Effector memory CD8-positive, alpha-beta T cell (primary cell): Measurements from ENCODE around the gene NBEAL2.

ENCODE experiments used
- ATAC-seq: fragments of 150-1000 bp; cut with Tn5 transposase; replicated peaks from 2 replicates; pipeline ENCODE4 v1.10.0; 2021; ENCODE audit warnings: mild to moderate bottlenecking, moderate library complexity
- DNase-seq, 3 experiments: peaks; one replicate each; pipeline ENCODE4 v3.0.0; 2021
- H3K27ac Mint-ChIP-seq, 2 donors: one replicate each; pipeline ENCODE4 v1.8.0; 2022; ENCODE audit warnings: mild to moderate bottlenecking in 2 of 2, mixed read lengths in 2 of 2, moderate library complexity in 2 of 2
- H3K27me3 Mint-ChIP-seq, 2 donors: one replicate each; pipeline ENCODE4 v1.8.0; 2022; ENCODE audit warnings: mixed read lengths in 2 of 2
- H3K36me3 Mint-ChIP-seq: one replicate; pipeline ENCODE4 v1.8.0; 2022; ENCODE audit warnings: mild to moderate bottlenecking, moderate library complexity, mixed read lengths; ENCODE audit not compliant: insufficient read depth
- H3K4me1 Mint-ChIP-seq, 2 donors: one replicate each; pipeline ENCODE4 v1.8.0; 2022; ENCODE audit warnings: low read depth in 2 of 2, mixed read lengths in 2 of 2
- H3K4me3 Mint-ChIP-seq, 2 donors: one replicate each; pipeline ENCODE4 v1.8.0; 2022; ENCODE audit warnings: mild to moderate bottlenecking in 2 of 2, mixed read lengths in 2 of 2, moderate library complexity in 2 of 2
- H3K9me3 Mint-ChIP-seq, 2 donors: one replicate each; pipeline ENCODE4 v1.8.0; 2022; ENCODE audit warnings: mixed read lengths in 2 of 2

NBEAL2 gene

DNA sequence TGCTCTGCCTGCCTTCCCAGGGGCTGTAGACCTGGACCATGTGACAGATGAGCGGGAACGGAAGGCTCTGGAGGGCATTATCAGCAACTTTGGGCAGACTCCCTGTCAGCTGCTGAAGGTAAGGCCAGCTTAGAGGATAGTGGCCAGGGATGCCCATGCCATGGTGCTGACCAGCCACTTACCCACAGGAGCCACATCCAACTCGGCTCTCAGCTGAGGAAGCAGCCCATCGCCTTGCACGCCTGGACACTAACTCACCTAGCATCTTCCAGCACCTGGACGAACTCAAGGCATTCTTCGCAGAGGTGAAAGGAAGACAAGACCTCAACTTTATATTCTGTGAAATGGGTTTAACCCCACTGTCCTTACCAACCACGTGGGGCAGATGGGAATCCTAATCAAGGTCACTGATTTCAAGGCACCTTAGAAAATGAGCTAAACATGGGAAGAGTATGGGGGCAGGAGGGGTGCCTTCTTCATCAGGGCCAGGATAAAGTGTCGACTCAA is 26.7 kb downstream of the NBEAL2 start:
- Mint-ChIP-seq H3K36me3 (peaks cover 76% of the 10 kb centered on the region), H3K4me3 (no peak overlapping the region), H3K9me3 (no peaks in the 10 kb centered on the region), H3K4me1 (peaks cover 0 to 11% of the 10 kb centered on the region in 2 donors), H3K27me3 (no peaks in the 10 kb centered on the region), H3K27ac (peak overlapping the region; percentile 13 to 62)
- no peak for ATAC-seq
- DNase-seq = no peak

DNA sequence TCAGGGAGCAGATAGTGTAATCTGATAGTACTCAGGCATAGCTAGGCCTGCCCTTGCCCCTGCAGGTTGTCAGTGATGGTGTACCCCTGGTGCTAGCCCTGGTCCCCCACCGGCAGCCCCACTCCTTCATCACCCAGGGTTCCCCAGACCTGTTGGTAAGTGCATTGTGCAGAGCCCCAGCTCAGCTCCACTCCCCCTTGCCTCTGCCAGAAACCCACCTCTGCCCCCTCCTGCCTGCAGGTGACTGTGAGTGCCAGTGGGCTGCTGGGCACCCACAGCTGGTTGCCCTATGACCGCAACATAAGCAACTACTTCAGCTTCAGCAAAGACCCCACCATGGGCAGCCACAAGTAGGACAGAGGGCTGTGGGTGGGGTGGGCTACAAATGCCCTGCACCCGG is 27.5 kb downstream of the NBEAL2 start:
- DNase-seq = no peak
- Mint-ChIP-seq H3K36me3 (peaks cover 72% of the 10 kb centered on the region), H3K27ac (peak overlapping the region; percentile 13 to 62), H3K9me3 (no peaks in the 10 kb centered on the region), H3K27me3 (no peaks in the 10 kb centered on the region), H3K4me3 (no peak overlapping the region), H3K4me1 (peaks cover 0 to 13% of the 10 kb centered on the region in 2 donors)
- no peak for ATAC-seq

DNA sequence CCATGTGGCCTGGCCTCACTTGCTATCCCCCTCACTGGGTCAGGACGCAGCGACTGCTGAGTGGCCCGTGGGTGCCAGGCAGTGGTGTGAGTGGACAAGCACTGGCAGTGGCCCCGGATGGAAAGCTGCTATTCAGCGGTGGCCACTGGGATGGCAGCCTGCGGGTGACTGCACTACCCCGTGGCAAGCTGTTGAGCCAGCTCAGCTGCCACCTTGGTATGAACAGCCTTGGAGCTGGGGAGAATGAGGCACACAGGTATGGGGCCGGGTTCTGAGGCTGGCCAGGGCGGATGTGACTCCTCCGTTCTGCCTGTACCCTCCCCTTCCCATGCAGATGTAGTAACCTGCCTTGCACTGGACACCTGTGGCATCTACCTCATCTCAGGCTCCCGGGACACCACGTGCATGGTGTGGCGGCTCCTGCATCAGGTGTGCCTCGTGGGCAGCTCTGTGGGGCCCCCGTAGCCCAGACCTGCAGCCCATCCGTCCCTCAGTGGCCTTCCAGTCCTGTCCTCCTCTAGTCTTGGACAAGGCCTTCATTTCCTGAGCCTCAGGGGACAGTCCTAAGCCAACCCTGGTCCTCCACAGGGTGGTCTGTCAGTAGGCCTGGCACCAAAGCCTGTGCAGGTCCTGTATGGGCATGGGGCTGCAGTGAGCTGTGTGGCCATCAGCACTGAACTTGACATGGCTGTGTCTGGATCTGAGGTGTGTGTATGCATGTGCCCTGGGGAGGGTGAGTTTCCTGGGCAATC is 28.2 kb downstream of the NBEAL2 start:
- Mint-ChIP-seq H3K27me3 (no peaks in the 10 kb centered on the region), H3K36me3 (peaks cover 66% of the 10 kb centered on the region), H3K27ac (peak overlapping the region in 1 of 2 donors; percentile 62), H3K4me1 (peaks cover 0 to 13% of the 10 kb centered on the region in 2 donors), H3K9me3 (no peaks in the 10 kb centered on the region), H3K4me3 (no peak overlapping the region)
- DNase-seq (no peak), ATAC-seq (no peak)

DNA sequence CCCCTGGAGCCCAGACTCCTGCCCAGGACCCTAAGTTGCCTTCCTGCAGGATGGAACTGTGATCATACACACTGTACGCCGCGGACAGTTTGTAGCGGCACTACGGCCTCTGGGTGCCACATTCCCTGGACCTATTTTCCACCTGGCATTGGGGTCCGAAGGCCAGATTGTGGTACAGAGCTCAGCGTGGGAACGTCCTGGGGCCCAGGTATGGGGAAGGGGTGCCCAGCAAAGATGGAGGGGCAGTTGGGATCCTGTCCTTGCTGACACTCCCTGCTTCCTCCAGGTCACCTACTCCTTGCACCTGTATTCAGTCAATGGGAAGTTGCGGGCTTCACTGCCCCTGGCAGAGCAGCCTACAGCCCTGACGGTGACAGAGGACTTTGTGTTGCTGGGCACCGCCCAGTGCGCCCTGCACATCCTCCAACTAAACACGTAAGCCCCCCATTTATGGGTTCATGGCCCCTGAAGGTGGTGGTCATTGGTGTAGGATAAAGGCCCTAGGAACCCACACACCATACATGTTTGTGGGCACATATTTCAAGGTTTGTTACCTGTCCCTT is 28.8 kb downstream of the NBEAL2 start:
- Mint-ChIP-seq H3K4me3 (no peak overlapping the region), H3K27ac (peak overlapping the region in 1 of 2 donors; percentile 23), H3K9me3 (no peaks in the 10 kb centered on the region), H3K4me1 (peaks cover 0 to 13% of the 10 kb centered on the region in 2 donors), H3K27me3 (no peaks in the 10 kb centered on the region), H3K36me3 (peaks cover 62% of the 10 kb centered on the region)
- no peak for DNase-seq
- no peak for ATAC-seq

DNA sequence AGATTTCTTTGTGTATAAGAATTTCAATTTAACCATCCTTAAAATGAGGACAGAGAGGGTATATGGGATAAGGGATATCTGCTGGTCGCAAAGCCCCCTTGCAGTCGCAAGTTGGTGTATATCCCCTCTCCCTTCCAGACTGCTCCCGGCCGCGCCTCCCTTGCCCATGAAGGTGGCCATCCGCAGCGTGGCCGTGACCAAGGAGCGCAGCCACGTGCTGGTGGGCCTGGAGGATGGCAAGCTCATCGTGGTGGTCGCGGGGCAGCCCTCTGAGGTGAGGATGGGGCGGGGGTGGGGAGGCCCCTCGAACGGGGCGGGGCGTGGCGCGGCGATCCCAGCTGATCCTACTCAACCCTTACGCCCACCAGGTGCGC is 29.4 kb downstream of the NBEAL2 start:
- no peak for DNase-seq
- Mint-ChIP-seq H3K36me3 (peaks cover 56% of the 10 kb centered on the region), H3K4me1 (peaks cover 0 to 15% of the 10 kb centered on the region in 2 donors), H3K9me3 (no peaks in the 10 kb centered on the region), H3K4me3 (no peak overlapping the region), H3K27ac (peak overlapping the region in 1 of 2 donors; percentile 23), H3K27me3 (no peaks in the 10 kb centered on the region)
- no peak for ATAC-seq

DNA sequence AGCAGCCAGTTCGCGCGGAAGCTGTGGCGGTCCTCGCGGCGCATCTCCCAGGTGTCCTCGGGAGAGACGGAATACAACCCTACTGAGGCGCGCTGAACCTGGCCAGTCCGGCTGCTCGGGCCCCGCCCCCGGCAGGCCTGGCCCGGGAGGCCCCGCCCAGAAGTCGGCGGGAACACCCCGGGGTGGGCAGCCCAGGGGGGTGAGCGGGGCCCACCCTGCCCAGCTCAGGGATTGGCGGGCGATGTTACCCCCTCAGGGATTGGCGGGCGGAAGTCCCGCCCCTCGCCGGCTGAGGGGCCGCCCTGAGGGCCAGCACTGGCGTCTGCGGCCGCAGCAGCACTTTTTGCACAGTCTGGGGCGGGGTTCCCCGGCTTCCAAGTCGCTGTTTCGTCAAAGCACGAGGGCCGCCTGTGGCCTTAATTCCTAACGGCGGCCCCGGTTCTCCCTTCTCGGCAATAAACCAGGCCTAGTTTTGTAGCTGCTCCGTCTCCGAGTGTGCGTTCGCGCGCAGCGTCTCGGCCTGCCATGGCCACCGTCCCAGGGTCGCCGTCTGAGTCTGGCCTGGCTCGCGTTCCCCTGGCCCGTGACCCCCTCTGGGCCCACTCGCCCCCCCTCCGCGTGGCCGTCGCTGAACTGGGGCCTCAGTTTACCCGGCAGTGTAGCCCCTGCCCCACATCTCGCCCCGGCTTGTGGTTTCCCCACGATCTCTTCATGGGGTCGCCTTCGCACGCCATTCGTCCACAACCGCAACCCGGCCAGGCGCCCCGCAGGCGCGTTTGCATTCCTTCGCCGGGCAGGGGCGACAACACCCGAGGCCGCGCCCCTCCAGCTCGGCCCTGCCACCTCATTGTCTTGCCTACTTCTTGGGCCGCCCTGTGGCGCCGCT is 30.0 kb downstream of the NBEAL2 start:
- Mint-ChIP-seq H3K4me1 (peaks cover 0 to 17% of the 10 kb centered on the region in 2 donors), H3K36me3 (peaks cover 51% of the 10 kb centered on the region), H3K4me3 (peak overlapping the region; percentile 31 to 66), H3K27me3 (no peaks in the 10 kb centered on the region), H3K27ac (peak overlapping the region; percentile 83 to 89), H3K9me3 (no peaks in the 10 kb centered on the region)
- DNase-seq (peak; percentile 35 to 71 (median 66)), ATAC-seq (peak; percentile 93)

DNA sequence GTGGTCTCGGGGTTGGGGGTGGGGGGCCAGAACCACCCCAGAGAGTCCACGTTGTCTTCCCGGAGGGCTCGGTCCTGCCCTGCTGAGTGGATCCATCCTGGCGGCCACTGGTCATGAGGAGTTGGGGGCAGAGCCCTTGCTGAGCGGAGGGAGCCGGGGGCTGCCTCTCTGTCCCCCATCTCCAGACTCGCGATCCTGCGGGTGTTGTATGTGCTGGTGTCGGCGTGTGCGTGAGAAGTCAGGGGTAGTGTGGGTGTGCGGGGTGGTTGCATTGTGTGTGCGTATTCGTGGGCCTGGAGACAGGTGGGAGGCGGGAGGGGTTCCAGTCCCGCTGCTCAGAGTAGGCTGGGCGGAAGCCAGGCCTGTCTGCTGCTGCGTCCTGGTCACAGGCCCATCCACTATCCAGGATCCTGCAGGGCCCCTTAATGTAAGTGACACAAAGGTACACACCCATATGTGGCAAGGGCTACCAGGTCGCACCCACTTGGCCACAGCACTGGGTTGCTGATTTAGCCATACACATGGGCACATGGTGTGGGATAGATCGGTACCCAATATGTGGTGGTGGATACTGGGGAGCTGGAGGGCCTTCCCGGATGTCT is 30.7 kb downstream of the NBEAL2 start:
- Mint-ChIP-seq H3K36me3 (peaks cover 46% of the 10 kb centered on the region), H3K4me1 (peaks cover 0 to 18% of the 10 kb centered on the region in 2 donors), H3K4me3 (peak overlapping the region; percentile 31 to 66), H3K27me3 (no peaks in the 10 kb centered on the region), H3K27ac (peak overlapping the region; percentile 83 to 89), H3K9me3 (no peaks in the 10 kb centered on the region)
- DNase-seq (no peak), ATAC-seq (no peak)

DNA sequence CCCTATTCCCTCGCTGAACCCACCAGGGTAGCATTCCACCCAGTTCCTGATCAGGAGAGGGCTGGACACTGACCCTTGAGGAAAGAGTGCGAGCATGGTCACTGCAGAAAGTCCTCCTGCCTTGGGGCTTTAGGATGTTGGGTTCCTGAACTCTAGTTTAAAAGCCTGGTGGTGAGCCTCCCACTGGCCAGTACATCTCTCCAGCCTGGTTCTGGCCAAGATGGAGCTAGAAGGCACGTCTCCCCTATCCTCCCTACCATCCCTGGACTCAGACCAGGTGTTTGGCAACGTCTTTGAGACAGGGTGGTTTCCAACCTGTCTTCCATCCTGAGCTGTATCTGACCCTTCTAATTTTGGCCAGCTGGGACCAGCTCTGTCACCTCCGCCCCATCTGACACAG is 31.4 kb downstream of the NBEAL2 start:
- Mint-ChIP-seq H3K4me1 (peaks cover 0 to 21% of the 10 kb centered on the region in 2 donors), H3K27ac (peak overlapping the region; percentile 83 to 89), H3K27me3 (no peaks in the 10 kb centered on the region), H3K9me3 (no peaks in the 10 kb centered on the region), H3K4me3 (peak overlapping the region in 1 of 2 donors; percentile 66), H3K36me3 (peaks cover 47% of the 10 kb centered on the region)
- DNase-seq (no peak), ATAC-seq (no peak)

DNA sequence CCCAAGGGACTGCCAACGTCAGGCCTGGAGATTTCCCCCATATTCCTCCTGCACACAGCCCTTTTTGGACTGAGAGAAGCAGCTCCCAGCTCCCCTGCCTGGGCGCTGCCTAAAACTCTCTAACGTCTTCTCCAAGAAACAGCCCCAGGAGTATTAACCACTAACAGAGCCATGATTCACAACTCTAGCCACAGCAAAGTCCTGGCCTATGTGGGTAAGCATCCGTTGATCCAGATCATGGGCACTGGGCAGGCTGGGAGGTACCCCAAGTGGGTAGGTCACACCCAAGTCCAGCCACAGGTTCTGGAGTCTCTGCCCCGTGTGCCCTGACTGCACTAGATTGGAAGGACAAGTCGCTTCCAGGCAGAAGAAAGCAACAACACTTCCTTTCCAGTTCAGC is 31.9 kb downstream of the NBEAL2 start:
- no peak for ATAC-seq
- no peak for DNase-seq

DNA sequence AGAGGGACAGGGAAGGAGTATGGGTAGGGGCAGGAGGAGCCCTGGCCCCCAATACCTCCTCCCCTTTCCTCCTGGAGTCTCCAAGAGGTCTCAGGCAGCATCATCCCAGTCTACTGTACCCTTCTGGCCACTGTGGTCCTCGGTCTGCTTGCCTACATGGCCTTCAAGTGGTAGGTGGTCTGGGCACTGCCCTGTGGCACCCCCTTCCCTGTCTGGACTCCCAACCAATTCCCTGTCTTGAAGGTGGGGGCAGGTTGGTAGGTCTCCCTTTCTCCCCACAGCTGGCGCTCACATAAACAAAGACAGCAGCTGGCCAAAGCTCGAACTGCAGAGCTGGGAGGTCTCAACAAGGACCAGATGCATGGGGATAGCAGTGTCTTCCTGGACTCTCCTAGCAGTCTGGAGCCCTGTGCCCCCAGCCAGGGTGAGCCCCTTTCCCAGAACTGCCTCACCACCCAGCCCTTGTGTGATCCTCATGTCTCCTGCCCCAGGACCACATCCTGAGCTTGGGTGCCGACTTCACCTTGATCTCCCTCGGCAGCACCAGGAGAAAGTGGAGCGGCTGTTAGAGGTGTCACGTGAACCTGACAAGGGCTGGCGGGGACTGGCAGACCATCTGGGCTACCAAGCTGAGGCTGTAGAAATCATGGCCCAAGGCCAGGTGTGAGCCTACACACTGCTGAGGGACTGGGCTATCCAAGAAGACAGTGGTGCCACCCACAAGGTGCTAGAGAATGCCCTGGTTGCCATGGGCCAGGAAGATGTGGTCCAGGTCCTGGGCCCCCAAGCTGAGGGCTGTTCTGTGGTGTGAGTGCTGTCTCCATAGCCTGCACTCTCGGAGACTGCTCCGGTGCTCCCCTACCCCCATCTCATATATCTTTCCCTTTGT is 33.1 kb downstream of the NBEAL2 start:
- H3K4me3 Mint-ChIP-seq = no peak overlapping the region
- DNase-seq (no peak), ATAC-seq (no peak)
- H3K4me1 Mint-ChIP-seq = peaks cover 15 to 33% of the 10 kb centered on the region in 2 donors
- peak overlapping the region; percentile 83 to 89 for H3K27ac Mint-ChIP-seq
- peaks cover 46% of the 10 kb centered on the region for H3K36me3 Mint-ChIP-seq
- H3K9me3 Mint-ChIP-seq = no peaks in the 10 kb centered on the region
- H3K27me3 Mint-ChIP-seq = no peaks in the 10 kb centered on the region

More for the DNA sequence above, 31.9 kb downstream of the NBEAL2 start:
- Mint-ChIP-seq H3K4me3 (peak overlapping the region in 1 of 2 donors; percentile 46), H3K27ac (peak overlapping the region; percentile 83 to 89), H3K36me3 (peaks cover 47% of the 10 kb centered on the region), H3K4me1 (peaks cover 4 to 20% of the 10 kb centered on the region in 2 donors), H3K9me3 (no peaks in the 10 kb centered on the region), H3K27me3 (no peaks in the 10 kb centered on the region)

DNA sequence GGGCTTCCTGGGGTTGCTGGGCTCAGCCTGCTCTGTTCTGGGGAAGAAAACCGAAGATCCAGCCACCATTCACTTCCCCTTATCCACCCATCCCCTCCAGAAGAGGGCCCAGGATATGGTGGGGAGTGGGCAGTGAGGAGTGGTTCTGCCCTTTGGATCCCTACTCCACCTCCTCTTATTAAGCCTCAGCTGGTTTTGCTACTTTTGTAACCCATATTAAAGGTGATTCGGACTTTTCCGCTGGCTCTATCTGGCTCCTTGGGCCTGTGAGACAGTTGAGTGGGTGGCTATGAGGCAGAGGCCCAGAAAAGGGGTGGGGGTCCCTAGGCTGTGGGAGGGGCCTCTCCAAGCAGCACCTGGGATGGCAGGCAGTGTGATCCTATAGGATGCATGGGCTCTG is 33.8 kb downstream of the NBEAL2 start:
- Mint-ChIP-seq H3K9me3 (no peaks in the 10 kb centered on the region), H3K4me3 (no peak overlapping the region), H3K4me1 (peaks cover 21 to 37% of the 10 kb centered on the region in 2 donors), H3K27me3 (no peaks in the 10 kb centered on the region), H3K36me3 (peaks cover 39% of the 10 kb centered on the region), H3K27ac (peak overlapping the region; percentile 83 to 89)
- ATAC-seq (no peak), DNase-seq (no peak)

DNA sequence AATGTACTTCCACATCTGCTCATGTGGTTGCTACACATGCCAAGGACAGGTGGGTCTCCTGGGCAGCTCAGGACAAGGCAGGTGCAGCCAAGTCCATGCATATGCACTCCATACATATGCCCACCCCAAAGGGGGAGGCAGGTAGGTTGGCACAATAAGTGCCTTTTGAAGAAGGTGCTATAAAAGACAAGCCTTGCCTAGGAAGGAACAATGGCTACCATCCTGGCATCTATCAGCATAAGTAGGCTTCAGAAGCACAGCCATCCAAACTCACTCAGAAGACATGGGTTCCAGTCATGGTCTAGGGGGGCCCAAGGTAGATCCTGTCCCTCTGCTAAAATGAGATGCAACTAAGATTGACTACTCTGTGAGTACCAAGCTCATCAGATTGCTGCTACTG is 34.6 kb downstream of the NBEAL2 start:
- Mint-ChIP-seq H3K9me3 (no peaks in the 10 kb centered on the region), H3K36me3 (peaks cover 44% of the 10 kb centered on the region), H3K27ac (peak overlapping the region in 1 of 2 donors; percentile 89), H3K4me1 (peaks cover 29 to 42% of the 10 kb centered on the region in 2 donors), H3K27me3 (no peaks in the 10 kb centered on the region), H3K4me3 (no peak overlapping the region)
- DNase-seq (no peak), ATAC-seq (no peak)
